NCI-H345 treated with DMSO at 0.1 percent for 48 hours (cell line): ENCODE data around the gene DBNDD1.
A peak's percentile ranks its signal among the peaks of the same experiment; 100 is the strongest.
"Not testable (repeated sequence)": the region's sequence is repeated elsewhere in the genome, so short reads cannot be mapped to it uniquely, and the experiment has no call there.

Experiments
- DNase-seq: peaks from one replicate; lab custom pipeline; 2025; ENCODE audit not compliant: unreplicated experiment; lab: John Stamatoyannopoulos, UW

The DBNDD1 gene, protein sequence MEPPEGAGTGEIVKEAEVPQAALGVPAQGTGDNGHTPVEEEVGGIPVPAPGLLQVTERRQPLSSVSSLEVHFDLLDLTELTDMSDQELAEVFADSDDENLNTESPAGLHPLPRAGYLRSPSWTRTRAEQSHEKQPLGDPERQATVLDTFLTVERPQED

DNA sequence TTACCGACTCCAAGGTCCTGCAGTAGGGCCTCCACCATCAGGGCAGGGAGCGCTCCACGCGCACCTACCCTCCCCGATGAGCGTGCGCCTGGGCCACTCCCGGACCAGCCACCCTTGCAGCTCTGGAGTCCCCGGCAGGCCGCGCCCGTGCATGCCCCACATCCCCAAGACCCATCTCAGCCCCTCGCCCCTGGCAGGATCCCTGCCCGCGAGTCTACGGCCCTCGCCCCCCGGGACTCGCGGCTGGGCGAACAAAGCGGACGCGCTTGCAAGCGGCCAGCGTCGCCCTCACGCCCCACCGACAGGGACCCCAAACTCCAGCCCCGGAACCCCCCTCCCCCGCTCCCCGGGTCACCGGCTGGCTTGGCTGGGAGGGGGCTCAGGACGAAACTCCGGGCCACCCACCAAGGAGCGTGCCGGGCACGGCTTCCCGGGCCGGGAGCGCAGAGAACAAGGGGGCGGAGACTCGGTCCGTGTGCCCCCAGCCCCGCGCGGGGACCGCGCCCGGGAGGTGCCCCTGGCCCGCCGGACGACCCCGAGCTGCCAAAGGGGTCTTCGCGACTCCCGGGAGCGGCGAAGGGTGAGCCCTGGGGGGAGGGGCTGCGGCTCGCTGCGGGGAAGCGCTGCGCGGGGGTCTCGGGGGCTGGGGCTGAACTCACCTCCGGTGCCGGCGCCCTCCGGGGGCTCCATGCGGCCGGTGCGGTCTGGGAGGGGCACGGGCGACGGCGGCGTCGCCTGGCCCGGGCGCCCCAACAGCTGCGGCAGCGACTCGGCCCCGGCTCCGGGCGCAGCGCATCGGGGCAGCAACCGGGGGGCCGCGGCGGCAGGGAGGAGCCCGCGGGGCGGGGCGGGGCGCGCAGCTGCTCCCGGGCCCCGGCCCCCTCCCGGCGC, at the start of gene DBNDD1:
Gene DBNDD1 (minus strand): TSS at position 805 of the 891 bp plus-strand sequence. CDS start 115 bp downstream, at position 690.
- no peak for DNase-seq

DNA sequence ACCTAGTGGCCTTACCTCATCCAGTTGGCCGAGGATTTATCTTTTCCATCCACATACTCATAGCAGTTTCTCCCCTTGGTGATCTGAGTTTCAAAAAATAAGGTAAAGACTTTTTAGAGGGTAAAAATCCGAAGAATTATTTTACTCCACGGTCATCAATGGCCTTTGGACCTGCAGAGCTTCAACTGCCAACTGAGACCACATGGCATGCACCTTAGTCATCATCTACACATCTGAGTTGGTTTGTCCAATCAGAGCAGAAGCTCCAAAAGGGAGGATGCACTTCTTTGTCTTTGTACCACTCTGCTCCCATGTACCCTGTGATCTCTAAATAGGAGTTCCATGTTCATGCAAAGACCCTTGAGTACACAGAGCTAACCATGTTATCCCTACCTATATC, 42.2 kb upstream of the DBNDD1 start:
- no peak for DNase-seq

DNA sequence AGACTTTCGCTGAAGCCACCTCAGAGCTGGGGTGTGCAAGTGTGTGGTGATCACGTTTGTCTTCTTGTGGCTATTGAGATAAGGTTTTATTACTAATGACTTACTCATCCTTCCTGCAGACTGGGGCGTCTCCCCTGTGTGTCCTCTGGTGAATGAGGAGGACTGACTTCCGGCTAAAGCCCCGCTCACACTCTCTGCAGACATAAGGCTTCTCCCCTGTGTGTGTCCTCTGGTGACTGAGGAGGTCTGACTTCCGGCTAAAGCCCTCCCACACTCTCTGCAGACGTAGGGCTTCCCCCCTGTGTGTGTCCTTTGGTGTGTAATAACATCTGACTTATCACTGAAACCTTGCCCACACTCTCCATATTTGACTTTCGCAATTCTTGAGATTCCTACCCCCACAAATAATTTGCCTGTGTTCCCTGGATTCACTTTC, 38.5 kb upstream of the DBNDD1 start:
- DNase-seq = no peak

DNA sequence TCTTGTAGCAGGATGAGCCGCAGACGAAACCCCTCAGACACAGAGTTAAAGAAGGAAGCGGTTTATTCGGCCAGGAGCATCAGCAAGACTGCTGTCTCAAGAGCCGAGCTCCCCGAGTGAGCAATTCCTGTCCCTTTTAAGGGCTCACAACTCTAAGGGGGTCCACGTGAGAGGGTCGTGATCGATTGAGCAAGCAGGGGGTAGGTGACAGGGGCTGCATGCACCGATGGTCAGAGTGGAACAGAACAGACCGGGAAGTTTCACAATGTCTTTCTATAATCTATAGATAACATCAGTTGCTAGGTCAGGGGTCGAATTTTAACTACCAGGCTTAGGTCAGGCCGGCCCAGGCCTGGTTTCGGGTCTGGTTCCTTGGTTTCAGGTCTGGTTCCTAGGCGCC, 37.3 kb upstream of the DBNDD1 start:
- not testable (repeated sequence) for DNase-seq

DNA sequence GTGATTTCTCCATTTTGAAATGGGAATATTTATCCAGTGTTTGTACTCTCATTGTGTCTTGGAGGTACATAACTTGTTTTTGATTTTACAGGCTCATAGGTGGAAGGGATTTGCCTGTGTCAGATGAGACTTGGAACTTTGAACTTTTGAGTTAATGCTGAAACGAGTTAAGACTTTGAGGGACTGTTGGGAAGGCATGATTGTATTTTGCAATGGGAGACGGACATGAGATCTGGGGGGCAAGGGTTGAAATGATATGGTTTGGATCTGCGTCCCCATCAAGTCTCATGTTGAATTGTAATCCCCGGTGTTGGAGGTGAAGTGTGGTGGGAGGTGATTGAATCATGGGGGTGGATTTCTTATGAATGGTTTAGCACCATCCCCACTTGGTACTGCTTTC, 36.1 kb upstream of the DBNDD1 start:
- DNase-seq = no peak

DNA sequence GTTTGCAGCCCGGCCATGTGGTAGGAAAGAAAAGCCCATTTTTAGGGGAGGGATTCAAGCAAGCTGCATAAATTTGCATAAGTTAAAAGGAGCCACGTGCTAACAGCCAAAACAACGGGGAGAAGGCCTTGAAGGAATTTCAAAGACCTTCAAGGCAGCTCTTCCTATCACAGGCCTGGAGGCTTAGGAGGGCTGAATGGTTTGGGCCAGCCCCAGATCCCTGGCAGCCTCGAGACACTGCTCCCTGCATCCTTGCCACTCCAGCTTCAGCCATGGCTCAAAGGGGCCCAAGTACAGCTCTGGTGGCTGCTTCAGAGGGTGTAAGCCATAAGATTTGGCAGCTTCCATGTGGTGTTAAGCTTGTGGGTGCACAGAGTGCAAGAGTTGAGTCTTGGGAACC, 35.3 kb upstream of the DBNDD1 start:
- no peak for DNase-seq

DNA sequence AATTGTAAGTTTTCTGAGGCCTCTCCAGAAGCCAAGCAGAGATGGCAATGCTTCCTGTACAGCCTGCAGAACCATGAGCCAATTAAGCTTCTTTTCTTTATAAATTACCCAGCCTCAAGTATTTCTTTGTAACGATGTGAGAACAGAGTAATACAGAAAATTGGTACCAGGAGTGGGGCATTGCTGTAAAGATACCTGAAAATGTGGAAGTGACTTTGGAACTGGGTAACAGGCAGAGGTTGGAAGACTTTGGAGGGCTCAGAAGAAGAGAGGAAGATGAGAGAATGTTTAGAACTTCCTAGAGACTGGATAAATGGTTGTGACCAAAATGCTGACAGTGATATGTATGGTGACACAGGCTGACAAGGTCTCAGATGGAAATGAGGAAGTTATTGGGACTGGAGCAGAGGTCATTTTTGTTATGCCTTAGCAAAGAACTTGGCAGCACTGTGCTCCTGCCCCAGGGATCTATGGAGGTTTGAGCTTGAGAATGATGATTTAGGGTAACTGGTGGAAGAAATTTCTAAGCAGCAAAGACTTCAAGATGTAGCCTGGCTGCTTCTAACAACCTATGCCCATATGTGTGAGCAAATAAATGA, 34.7 kb upstream of the DBNDD1 start:
- no peak for DNase-seq

DNA sequence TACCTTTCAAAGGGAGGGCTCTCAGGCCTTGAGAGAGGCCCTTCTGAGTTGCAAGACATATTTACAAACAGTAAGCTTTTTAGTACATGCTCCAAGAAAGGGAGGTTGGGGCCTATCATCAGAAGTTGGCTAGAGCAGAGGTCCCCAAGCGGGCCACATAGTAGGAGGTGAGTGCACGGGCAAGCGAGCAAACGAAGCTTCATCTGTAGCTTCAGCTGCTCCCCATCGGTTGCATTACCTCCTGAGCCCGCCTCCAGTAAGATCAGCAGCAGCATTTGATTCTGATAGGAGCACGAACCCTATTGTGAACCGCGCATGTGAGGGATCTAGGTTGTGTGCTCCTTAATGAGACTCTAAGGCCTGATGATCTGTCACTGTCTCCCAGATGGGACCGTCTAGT, 31.7 kb upstream of the DBNDD1 start:
- DNase-seq = no peak

DNA sequence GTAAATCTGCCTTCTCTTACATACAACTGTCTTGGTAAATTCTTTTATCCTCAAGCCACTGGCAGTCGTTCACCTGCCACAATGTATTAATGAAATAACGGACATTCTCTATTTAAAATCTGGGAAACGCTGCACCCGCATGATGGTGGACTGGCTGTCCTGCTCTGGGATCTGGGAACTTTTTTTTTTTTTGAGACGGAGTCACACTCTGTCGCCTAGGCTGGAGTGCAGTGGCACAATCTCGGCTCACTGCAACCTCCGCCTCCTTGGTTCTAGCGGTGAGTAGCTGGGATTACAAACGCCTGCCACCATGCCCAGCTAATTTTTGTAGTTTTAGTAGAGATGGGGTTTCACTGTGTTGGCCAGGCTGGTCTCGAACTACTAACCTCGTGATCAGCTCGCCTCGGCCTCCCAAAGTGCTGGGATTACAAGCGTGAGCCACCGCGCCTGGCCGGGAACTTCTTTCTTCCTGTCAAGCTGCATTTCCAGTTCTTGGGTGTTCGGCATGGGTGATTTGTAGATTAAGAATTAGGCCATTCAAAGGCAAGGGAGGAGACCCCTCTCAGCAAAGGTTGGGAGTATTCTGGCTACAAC, 29.6 kb upstream of the DBNDD1 start:
- DNase-seq = no peak

DNA sequence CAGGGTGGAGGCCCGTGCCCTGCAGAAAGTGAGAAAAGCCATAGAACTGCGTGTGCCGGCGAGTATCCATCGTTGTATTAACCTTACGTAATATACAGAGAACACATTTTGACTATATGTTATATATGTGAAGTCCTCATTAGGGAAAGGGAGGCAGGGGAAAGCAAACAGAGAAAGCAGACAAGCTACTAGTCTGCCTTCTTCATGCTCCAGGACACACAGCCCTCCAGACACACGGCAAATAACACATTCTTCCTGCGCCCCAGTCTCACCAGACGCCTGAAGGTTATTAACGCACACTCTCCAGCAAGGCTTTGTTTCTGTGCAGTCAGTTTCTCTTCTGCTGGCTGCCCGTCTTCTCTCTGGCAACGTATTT, 29.1 kb upstream of the DBNDD1 start:
- DNase-seq = no peak

DNA sequence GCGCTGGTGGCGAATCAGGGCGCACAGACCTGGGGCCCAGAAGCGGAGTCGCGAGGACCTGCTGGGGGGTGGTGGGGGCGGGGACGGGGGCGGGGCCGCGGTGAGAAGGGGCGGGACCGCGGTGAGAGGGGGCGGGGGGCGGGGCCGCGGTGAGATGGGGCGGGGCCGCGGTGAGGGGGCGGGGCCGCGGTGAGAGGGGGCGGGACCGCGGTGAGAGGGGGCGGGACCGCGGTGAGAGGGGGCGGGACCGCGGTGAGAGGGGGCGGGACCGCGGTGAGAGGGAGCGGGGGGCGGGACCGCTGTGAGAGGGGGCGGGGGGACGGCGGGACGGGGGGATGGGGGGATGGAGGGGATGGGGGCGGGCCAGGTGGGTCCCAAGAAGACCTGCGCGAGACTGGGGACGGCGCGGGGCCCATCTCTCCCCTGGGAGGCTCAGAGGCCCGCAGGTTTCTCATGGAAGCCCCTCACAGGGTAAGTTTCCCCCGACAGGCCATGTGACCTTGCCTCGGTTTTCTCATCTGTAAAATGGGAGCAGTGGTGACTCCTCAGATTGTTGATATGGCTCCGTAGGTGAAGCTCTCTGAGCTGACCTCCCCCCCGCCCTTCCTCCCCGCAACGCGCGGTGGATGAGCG, 28.6 kb upstream of the DBNDD1 start:
- no peak for DNase-seq

DNA sequence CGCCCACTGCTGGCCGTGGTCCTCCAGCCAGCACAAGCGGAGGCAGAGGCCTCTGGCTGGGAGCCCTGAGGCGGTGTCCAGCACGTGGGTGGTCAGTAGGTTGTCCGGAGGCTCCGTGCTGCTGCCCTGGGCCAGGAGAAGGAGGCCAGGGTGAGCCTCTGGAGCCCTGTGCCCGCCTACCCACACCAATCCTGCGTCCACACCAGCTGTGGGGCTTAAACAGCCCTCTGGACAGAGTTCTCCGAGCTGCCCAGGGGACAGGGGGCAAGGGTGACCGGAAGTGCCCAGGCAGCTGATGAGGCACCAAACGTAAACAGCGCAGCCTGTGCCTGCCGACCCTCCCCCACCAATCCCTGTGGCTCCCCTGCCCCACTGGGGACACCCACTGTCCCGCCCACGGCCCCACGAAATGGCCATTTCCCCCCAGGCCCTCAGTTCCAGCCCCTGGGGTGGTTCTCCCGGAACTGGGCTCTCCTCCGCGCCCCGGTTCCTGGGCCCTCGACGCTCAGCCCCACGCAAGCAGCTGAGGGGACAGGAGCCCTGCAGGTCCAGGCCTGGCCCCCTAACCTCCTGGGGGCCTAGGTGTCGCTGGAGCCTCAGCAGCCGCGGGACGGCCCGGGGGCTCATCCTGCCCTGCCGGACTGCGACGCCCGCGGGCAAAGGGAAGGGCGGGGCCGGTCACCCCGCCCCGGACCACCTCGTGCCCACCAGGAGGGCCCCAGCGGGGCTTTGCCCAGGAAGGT, 27.9 kb upstream of the DBNDD1 start:
- no peak for DNase-seq

DNA sequence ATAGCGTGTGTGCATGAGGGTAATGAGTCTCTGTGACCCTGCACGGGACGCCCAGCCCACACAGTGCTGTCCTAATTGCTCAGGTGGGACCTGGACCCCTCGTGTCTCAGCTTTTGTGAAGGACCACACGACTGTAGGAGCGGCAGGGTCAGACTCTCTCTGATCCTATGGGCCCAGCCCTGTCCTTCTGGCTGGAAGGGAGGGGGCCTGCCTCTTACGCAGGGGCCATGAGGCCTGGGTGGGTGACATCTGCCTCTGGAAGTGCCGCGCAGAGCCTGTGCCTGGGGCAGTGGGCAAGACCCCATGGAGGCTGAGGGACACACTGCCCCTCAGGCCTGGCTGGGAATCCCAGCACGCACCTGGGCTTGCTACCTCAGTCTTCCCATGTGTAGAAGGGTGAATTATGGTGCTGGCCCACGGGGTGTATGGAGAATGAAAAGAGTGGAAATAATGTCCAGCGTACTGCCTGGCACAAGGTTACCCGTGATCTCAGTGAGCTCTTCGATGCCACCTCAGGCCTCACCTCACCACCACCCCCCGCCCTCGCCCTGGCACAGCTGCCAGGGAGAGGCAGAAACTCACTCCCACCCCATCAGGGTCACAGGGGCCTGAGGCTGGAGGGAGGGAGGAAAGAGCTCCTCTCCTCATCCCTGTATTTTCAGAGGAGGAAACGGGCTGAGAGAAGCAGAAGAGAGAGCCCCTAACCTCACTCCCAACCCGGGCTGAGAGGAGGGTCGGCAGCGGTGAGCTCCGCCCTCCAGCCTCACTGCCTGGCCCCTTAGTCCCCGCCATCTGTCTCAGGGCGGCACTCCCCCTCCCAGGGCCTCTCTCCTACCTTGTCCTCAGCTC, 27.1 kb upstream of the DBNDD1 start:
- peak; percentile 4 for DNase-seq

DNA sequence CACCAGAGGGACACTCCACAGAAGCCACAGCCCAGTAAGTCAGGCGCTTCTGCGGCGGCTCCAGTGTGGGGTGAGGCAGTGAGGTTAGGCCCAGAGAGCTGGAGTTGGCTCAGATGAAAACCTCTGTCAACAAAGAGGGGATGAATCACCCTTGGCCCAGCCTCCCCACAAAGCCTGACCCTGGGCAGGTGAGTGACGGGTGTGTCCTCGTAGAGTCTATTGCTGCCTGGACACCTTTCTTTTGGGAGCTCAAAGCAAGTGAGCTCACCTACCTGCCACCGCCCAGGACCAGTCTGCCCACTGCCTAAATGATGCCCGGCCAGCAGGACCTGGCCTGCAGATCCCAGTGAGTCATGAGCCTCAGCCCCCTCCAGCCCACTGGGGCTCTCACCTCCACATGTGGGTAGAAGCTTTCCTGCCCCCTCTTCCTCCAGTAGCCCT, 24.9 kb upstream of the DBNDD1 start:
- DNase-seq = no peak

DNA sequence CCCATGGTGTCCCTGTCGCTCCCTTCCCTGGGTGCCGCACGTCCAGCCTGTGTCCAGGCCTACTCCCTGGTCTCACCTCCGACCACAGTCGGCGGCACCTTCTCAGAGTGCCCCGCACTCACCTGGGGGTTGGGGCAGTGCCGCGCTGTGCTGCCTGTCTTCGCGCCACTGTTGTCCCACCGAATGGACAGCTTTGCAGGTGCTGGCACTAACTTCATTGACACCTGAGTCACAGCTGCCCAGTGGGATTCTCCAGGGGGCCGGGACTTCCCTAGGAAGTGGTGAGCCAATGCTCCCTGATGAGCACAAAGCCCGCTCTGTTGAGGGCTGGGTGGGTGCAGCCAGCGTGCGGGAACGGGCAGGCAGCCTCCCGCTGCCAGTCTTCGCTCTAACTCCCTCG, 24.3 kb upstream of the DBNDD1 start:
- no peak for DNase-seq

DNA sequence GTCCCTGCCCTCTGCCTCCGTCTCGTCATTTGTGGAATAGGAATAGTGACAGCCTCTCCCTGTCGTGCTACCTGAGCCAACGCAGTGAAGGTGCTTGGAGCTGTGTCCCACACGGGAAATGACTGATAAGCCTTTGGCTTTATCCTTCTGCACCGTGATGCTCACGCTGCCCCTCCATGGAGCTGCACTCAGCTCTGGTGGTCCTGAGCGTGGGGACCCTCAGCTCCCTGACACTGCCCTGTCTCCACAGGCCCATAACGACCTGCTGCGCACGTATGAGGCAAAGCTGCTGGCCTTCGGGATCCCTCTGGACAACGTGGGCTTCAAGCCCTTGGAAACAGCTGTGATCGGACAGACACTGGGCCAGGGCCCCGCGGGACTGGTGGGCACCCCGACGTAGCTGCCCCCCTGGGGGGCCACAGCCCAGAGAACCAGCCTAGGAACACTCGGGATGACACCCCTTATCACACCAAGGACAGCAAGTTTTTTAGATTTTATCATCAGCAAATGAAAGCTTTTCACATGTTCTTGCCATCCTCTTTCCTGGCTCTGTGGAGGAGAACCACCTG, 23.8 kb upstream of the DBNDD1 start:
- DNase-seq = no peak

DNA sequence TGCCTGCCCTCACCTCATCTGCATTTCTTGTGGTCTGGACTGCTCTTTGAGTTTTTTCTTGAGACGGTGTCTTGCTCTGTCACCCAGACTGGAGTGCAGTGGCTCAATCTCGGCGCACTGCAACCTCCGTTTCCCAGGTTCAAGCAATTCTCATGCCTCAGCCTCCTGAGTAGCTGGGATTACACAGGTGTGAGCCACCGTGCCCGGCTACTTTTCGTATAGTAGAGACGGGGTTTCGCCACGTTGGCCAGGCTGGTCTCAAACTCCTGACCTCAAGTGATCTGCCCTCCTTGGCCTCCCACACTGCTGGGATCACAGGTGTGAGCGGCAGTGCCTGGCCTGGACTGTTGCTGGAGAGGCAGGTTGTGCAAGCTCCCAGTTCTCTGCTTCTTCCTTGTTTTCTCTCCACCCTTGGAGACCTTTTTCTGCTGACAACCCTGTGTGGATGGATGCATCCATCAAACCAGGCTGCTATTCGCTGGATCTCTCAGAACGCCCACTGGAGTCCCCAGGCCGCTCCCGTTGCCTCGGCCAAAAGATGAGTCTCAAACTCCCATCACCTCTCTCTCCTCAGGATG, 22.7 kb upstream of the DBNDD1 start:
- no peak for DNase-seq

DNA sequence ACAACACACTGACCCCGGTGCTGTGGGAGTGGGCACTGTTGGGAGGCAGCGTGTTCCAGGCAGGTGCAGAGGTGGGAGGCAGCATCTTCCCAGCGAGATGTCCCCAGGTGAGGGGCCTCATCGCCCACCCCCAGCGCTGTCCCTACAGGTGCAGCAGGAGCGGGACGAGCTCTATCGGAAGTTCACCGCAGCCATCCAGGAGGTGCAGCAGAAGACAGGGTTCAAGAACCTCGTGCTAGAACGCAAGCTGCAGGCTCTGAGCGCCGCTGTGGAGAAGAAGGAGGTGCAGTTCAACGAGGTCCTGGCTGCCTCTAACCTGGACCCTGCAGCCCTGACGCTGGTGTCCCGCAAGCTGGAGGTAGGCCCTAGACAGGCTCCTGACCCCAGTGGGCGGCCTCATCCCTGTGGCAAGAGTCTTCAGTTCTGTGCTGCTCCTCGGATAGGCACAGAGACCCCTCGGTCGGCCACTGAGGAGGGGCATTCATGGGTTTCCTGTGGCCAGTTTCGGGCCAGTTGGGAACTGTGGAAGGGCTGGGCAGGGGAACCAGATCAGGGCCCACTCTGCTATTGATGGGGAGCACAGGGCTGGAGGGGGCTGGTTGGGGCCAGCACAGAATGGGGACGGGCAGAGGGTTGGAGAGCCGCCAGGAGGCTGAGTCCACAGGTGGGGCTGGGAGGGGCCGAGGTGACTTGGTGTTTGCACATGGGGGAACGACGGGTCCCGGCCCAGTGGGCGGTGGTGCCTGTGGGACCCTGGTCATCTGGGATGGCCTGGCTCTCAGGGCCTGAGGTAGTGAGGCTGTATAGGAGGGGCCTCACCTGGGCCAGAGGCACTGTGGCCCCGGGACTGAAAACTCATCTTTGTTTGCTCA, 21.1 kb upstream of the DBNDD1 start:
- DNase-seq = no peak
